ENCODE measurements around the gene GRHL1. TPM values are rescaled to one million over a fixed set of nuclear protein-coding genes. Genes with fewer than 3 reads are reported as not detected.

GRHL1 gene
- total RNA-seq, 3 donors from 2014 or later, result 0.41 to 2.0 (median 1.9) TPM

DNA sequence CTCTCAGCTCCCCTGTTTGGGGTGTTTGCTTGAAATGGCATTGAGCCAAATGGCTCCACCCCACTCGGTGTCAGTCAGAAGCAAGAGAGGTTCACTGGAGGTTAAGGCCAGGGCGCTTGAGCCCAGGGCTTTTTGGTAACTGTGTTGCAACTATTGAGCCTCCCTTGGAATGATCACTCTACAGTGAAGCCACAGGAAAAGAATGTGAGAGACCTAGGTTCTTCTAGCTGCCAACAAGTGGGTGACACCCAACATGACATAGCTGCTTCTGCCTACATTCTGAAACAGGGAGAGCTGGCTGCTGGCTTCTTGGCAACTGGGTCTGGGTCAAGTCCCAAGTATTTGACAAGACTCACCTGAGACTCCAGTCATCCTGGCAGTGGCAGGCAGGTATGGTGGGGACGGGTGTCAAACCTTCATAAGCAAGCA lies 7.1 kb upstream of the GRHL1 start:
- Histone ChIP-seq H3K4me1 (ENCODE audit: low read depth) (peaks cover 5% of the 10 kb centered on the region), H3K9me3 (no peaks in the 10 kb centered on the region), H3K4me3 (no peak overlapping the region), H3K36me3 (ENCODE audit: low read depth) (no peaks in the 10 kb centered on the region)
- TF ChIP-seq, protein P1, sequence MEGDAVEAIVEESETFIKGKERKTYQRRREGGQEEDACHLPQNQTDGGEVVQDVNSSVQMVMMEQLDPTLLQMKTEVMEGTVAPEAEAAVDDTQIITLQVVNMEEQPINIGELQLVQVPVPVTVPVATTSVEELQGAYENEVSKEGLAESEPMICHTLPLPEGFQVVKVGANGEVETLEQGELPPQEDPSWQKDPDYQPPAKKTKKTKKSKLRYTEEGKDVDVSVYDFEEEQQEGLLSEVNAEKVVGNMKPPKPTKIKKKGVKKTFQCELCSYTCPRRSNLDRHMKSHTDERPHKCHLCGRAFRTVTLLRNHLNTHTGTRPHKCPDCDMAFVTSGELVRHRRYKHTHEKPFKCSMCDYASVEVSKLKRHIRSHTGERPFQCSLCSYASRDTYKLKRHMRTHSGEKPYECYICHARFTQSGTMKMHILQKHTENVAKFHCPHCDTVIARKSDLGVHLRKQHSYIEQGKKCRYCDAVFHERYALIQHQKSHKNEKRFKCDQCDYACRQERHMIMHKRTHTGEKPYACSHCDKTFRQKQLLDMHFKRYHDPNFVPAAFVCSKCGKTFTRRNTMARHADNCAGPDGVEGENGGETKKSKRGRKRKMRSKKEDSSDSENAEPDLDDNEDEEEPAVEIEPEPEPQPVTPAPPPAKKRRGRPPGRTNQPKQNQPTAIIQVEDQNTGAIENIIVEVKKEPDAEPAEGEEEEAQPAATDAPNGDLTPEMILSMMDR (IDR thresholded peaks at IDR 0.05), result no peak
- intact Hi-C loops (cut with DNase I, micrococcal nuclease), result no loop called here
- DNase-seq, result no peak
- ATAC-seq, result no peak

DNA sequence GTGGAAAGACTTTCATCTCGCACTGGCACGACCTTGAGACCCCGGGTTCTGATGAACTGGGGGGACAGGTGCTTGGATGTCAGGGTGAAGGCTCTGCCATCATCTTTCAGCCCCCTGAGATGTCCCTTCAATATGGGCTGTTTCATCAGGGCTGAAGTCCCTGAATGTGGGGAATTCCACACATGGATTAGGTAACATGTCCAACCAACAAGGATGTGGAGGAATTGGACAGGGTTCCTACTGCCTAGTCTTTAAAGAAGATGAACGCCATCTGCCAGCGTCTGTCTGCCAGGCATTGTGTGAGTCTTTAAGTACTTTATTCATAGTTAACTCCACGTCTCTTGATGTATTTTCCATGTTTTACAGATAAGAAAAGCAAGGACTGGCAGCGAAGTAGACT lies 5.9 kb upstream of the GRHL1 start:
- H3K4me1 ChIP-seq (ENCODE audit: low read depth), result no peaks in the 10 kb centered on the region
- TF ChIP-seq, protein P1 (IDR thresholded peaks at IDR 0.05), result no peak
- no peak for ATAC-seq
- intact Hi-C loops (cut with DNase I, micrococcal nuclease), result no loop called here
- no peak for DNase-seq
- no peaks in the 10 kb centered on the region for H3K9me3 ChIP-seq
- H3K4me3 ChIP-seq, result no peak overlapping the region
- no peaks in the 10 kb centered on the region for H3K36me3 ChIP-seq (ENCODE audit: low read depth)

DNA sequence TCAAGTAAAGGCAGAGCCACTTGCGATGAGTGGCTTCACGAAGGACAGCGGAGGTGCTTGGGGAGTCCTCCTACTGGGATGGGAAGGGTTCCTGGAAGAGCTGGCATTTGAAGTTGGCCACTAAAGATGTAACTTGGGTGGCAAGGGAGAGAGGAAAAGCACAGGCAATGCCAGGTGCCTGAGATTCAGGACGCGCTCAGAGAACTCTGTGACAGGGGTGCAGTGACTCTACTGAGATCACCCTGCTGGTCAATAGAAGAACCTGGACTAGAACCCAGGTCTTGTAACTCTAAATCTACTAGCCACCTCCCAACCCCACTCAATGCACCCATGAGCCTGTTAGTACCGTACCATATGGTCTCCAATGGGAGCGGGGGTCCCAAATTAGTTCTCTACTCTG lies 5.4 kb upstream of the GRHL1 start:
- TF ChIP-seq, protein P1 (IDR thresholded peaks at IDR 0.05), result no peak
- H3K4me1 ChIP-seq (ENCODE audit: low read depth), result no peaks in the 10 kb centered on the region
- no peaks in the 10 kb centered on the region for H3K9me3 ChIP-seq
- no peak for ATAC-seq
- intact Hi-C loops (cut with DNase I, micrococcal nuclease), result no loop called here
- H3K36me3 ChIP-seq (ENCODE audit: low read depth), result no peaks in the 10 kb centered on the region
- H3K4me3 ChIP-seq, result no peak overlapping the region
- DNase-seq, result no peak

DNA sequence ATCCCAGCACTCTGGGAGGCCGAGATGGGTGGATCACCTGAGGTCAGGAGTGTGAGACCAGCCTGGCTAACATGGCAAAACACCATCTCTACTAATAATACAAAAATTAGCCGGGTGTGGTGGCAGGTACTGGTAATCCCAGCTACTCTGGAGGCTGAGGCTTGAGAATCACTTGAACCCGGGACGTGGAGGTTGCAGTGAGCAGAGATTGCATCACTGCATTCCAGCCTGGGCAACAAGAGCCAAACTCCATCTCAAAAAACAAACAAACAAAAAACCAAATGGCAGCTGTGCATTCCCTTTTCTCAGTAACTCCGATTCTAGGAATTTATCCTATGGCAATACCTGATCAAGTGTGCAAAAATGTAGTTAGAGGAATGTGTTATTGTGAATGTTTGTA lies 4.7 kb upstream of the GRHL1 start:
- DNase-seq, result no peak
- H3K9me3 ChIP-seq, result no peaks in the 10 kb centered on the region
- no peak for ATAC-seq
- no peaks in the 10 kb centered on the region for H3K36me3 ChIP-seq (ENCODE audit: low read depth)
- TF ChIP-seq, protein P1 (IDR thresholded peaks at IDR 0.05), result no peak
- intact Hi-C loops (cut with DNase I, micrococcal nuclease), result no loop called here
- H3K4me1 ChIP-seq (ENCODE audit: low read depth), result no peaks in the 10 kb centered on the region
- no peak overlapping the region for H3K4me3 ChIP-seq

DNA sequence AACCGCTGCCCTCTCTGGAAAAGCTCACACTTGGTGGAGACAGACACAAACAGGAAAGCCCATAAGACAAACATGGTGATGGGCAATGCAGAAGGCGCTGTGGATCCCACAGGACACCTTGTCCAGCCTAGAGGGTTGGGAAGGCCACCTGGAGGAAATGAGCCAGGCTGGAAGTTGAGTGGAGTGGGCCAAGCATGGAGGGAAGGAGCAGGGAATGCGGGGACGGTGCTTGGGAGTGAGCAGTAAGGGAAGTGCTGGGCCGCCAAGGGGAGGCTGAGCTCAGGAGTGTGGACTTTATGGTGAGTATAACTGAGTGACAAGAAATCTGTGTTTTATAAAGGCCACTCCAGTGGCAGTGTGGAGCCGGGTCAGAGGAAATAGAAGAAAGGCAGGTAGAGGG lies 2.8 kb upstream of the GRHL1 start:
- H3K4me1 ChIP-seq (ENCODE audit: low read depth), result no peaks in the 10 kb centered on the region
- TF ChIP-seq, protein P1 (IDR thresholded peaks at IDR 0.05), result no peak
- no peaks in the 10 kb centered on the region for H3K36me3 ChIP-seq (ENCODE audit: low read depth)
- H3K4me3 ChIP-seq, result no peak overlapping the region
- ATAC-seq, result no peak
- intact Hi-C loops (cut with DNase I, micrococcal nuclease), result no loop called here
- DNase-seq, result no peak
- H3K9me3 ChIP-seq, result no peaks in the 10 kb centered on the region

All from mucosa of descending colon (tissue), 3 donors.